Measurements from ENCODE around the gene PTGDR. TPM values are rescaled to one million over a fixed set of nuclear protein-coding genes. Genes with fewer than 3 reads are reported as not detected.

The PTGDR gene
- total and polyA plus RNA-seq, 2 of the 8 experiments (the other 6 are each of a cell fraction or from before 2014, with no cell fraction given): 0.22 to 0.83 TPM

DNA sequence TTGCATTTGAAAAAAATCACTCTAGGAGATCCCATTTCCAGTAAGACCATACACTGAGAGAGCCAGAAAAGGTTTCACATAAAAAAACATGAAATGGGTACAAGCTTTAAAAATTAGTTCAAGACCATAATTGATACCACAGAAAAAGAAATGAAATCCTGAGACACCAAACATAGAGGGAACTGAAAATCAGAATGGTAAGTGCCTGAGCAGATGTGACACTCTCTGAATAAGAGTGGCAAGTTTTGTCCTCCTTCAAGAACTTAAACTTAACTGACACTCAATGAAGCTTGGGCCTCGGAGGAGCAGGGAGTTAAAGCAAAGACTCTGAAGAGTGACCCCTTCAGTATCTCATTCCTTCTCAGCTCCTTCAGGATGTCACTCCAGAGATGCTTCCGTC lies 23.2 kb upstream of the PTGDR start:
- H4K91ac ChIP-seq (replicated peaks; ENCODE audit: insufficient read length, low read length): no peak overlapping the region
- FAIRE-seq: no peak
- no peak overlapping the region for H2BK5ac ChIP-seq (ENCODE audit: low read depth, low read length)
- ChIA-PET POLR2A (ENCODE audit: partially characterized antibody) (no interaction called here), CTCF (ENCODE audit: partially characterized antibody) (interaction anchor here (1.4 kb wide), 1 partner anchor 111 kb away, joined by 3 read pairs; no protein-coding TSS in a partner anchor)
- no peaks in the 10 kb centered on the region for H3K79me1 ChIP-seq (ENCODE audit: low read depth, low read length)
- no peaks in the 10 kb centered on the region for H3K9me3 ChIP-seq (ENCODE audit: insufficient read depth in 2 of 2, low read depth in 1 of 2, low read length in 1 of 2)
- no peaks in the 10 kb centered on the region for H3K27me3 ChIP-seq (replicated peaks in 1 of 4; ENCODE audit: control insufficient read depth in 3 of 4, extremely low read depth in 1 of 4, insufficient read depth in 3 of 4, low read length in 3 of 4)
- no peak overlapping the region for H4K8ac ChIP-seq (ENCODE audit: extremely low read depth, insufficient read depth, low read length)
- H3K9ac ChIP-seq (replicated peaks in 1 of 4; ENCODE audit: extremely low read depth in 1 of 4, low read depth in 3 of 4, low read length in 3 of 4): no peak overlapping the region
- no peaks in the 10 kb centered on the region for H3K36me3 ChIP-seq (ENCODE audit: control insufficient read depth in 2 of 4, insufficient read depth in 4 of 4, low read length in 3 of 4)
- no peak overlapping the region for H3K56ac ChIP-seq (replicated peaks; ENCODE audit: insufficient read length, low read depth, low read length)
- TF ChIP-seq SP4 (IDR thresholded peaks at IDR 0.05; ENCODE audit: low read length) (no peak), RXRA (IDR thresholded peaks at IDR 0.05; ENCODE audit: insufficient read depth, low read depth, low read length) (no peak), RFX5 (IDR thresholded peaks at IDR 0.05; ENCODE audit: borderline replicate concordance, low read depth, low read length) (no peak), BACH1 (IDR thresholded peaks at IDR 0.05; ENCODE audit: low read length) (no peak), NRF1 (IDR thresholded peaks at IDR 0.05; ENCODE audit: low read depth, low read length) (no peak), CREB1 (IDR thresholded peaks at IDR 0.05) (no peak), SAP30 (IDR thresholded peaks at IDR 0.05; ENCODE audit: insufficient read depth, insufficient replicate concordance, low read length) (no peak)
- no peak overlapping the region for H2BK15ac ChIP-seq (ENCODE audit: low read length)
- no peak overlapping the region for H2BK20ac ChIP-seq (ENCODE audit: low read length)
- no peak overlapping the region for H2AFZ ChIP-seq (ENCODE audit: low read length)
- H3K18ac ChIP-seq (ENCODE audit: extremely low read depth, low read length): no peak overlapping the region
- H3K23ac ChIP-seq (ENCODE audit: insufficient read length): no peak overlapping the region
- no peak overlapping the region for H3K4ac ChIP-seq (replicated peaks; ENCODE audit: insufficient read length, low read depth, low read length)
- H3K27ac ChIP-seq (ENCODE audit: low read depth, low read length): no peak overlapping the region
- H3K4me2 ChIP-seq (ENCODE audit: insufficient read depth in 1 of 2, low read depth in 2 of 2, low read length in 2 of 2): no peak overlapping the region
- no peaks in the 10 kb centered on the region for H3K79me2 ChIP-seq (ENCODE audit: control insufficient read depth in 1 of 2, insufficient read depth in 2 of 2, low read length in 2 of 2)
- no peak overlapping the region for H2BK12ac ChIP-seq (ENCODE audit: low read depth, low read length)
- H3K23me2 ChIP-seq (ENCODE audit: low read depth, low read length): no peaks in the 10 kb centered on the region
- 80% methylated on average over 2 of the region's 2 CpGs; no CpG with 5 or more reads in 1 of the 2 experiments for WGBS, 2 experiments (ENCODE audit: extremely low coverage in 1 of 2, insufficient coverage in 1 of 2, insufficient read length in 1 of 2, insufficient replicate concordance in 2 of 2, low coverage in 1 of 2, low lambda C conversion rate in 2 of 2, missing lambda C conversion rate in 1 of 2)
- H3K14ac ChIP-seq (ENCODE audit: insufficient read length): no peak overlapping the region
- no peak overlapping the region for H4K5ac ChIP-seq (ENCODE audit: insufficient read length, low read depth, low read length)
- no peaks in the 10 kb centered on the region for H4K20me1 ChIP-seq (replicated peaks in 1 of 2; ENCODE audit: control insufficient read depth in 1 of 2, insufficient read depth in 2 of 2, low read length in 2 of 2)
- no peak overlapping the region for H2AK5ac ChIP-seq (ENCODE audit: low read depth, low read length)
- H3K4me1 ChIP-seq (replicated peaks in 1 of 4; ENCODE audit: control insufficient read depth in 3 of 4, insufficient read depth in 4 of 4, low read length in 3 of 4): no peaks in the 10 kb centered on the region
- H3K4me3 ChIP-seq (ENCODE audit: extremely low read depth in 1 of 4, insufficient read depth in 2 of 4, low read depth in 3 of 4, low read length in 4 of 4): no peak overlapping the region
- no peak overlapping the region for H2BK120ac ChIP-seq (replicated peaks; ENCODE audit: low read depth, low read length)
- no peak for DNase-seq (ENCODE audit: low read depth in 1 of 2, low spot score in 2 of 2)

Data from H1 (cell line).